GM12878 (cell line): Measurements from ENCODE around the gene ABI2. TPM values are rescaled to one million over a fixed set of nuclear protein-coding genes. Genes with fewer than 3 reads are reported as not detected.

Experiments used
- ATAC-seq: fragments of 200-7000 bp; cut with Tn5 transposase; 3 replicates; pipeline ENCODE4 v1.9.1; 2020; ENCODE audit warnings: mild to moderate bottlenecking, moderate library complexity
- BruUV-seq: library from RNA; stranded (reverse); fragments of 400-500 nt; replicated peaks from 2 replicates; lab custom pipeline; 2021; lab: Mats Ljungman, UMichigan
- CTCF ChIA-PET: fragments of 300-600 bp; sonication (Branson Sonifier 250); formaldehyde crosslinking; extraction: SDS; loops from one replicate; lab custom pipeline; 2021; ENCODE audit warnings: inconsistent platforms; lab: Yijun Ruan, JAX
- POLR2A ChIA-PET: fragments of 350-600 bp; formaldehyde crosslinking; extraction: SDS; loops from one replicate; lab custom pipeline; 2021; ENCODE audit warnings: inconsistent platforms; lab: Charles Lee
- RAD21 ChIA-PET: fragments of 300-600 bp; sonication (Branson Sonifier 250); formaldehyde crosslinking; loops from one replicate; lab custom pipeline; 2023; ENCODE audit warnings: antibody characterized with exemption; ENCODE audit not compliant: unreplicated experiment; lab: Charles Lee
- SMC1A ChIA-PET: fragments of 300-600 bp; sonication (Branson Sonifier 250); formaldehyde crosslinking; loops from one replicate; lab custom pipeline; 2023; ENCODE audit not compliant: unreplicated experiment, uncharacterized antibody; lab: Charles Lee
- DNase-seq: peaks from one replicate; pipeline ENCODE4 v3.0.0-alpha.2; 2011; ENCODE audit warnings: low read depth, low spot score
- FAIRE-seq: peaks from 3 replicates; lab custom pipeline; 2011; peaks lifted over from hg19 to GRCh38; lab: Jason Lieb, UNC
- H2AFZ ChIP-seq: 2 replicates; pipeline ENCODE4 v1.6.0; 2011; ENCODE audit warnings: low read depth, low read length, control low read depth; ENCODE audit not compliant: control insufficient read depth
- H3K27ac ChIP-seq: 2 replicates; pipeline ENCODE4 v1.5.1; 2011; ENCODE audit warnings: control low read depth; ENCODE audit not compliant: control insufficient read depth, insufficient read depth
- H3K27me3 ChIP-seq, 2 experiments: replicated peaks in 1 of 2; 2 replicates each; pipeline versions ENCODE4 v1.6.0 to v1.6.1; 2011; ENCODE audit warnings: low read length in 1 of 2; ENCODE audit not compliant: control insufficient read depth in 2 of 2, insufficient read depth in 2 of 2
- H3K36me3 ChIP-seq, 2 experiments: 2 replicates each; pipeline ENCODE4 v1.5.1; 2011; ENCODE audit warnings: low read length in 1 of 2; ENCODE audit not compliant: control insufficient read depth in 2 of 2, insufficient read depth in 2 of 2
- H3K4me1 ChIP-seq: 2 replicates; pipeline ENCODE4 v1.6.1; 2011; ENCODE audit warnings: mild to moderate bottlenecking, low read length, moderate library complexity, mixed read lengths; ENCODE audit not compliant: control insufficient read depth, insufficient read depth
- H3K4me2 ChIP-seq: 2 replicates; pipeline ENCODE4 v1.6.0; 2011; ENCODE audit warnings: control low read depth; ENCODE audit not compliant: control insufficient read depth, insufficient read depth
- H3K4me3 ChIP-seq: fragments of 200-600 bp; sonication (generic); 2 replicates; pipeline ENCODE4 v1.5.1; 2016
- H3K79me2 ChIP-seq: 2 replicates; pipeline ENCODE4 v1.6.0; 2011; ENCODE audit warnings: low read length; ENCODE audit not compliant: control insufficient read depth, insufficient read depth
- H3K9ac ChIP-seq: 2 replicates; pipeline ENCODE4 v1.8.0; 2011; ENCODE audit warnings: low read length, control low read depth, mixed read lengths; ENCODE audit not compliant: control insufficient read depth, insufficient read depth
- H3K9me3 ChIP-seq: replicated peaks from 3 replicates; pipeline ENCODE4 v1.5.1; 2011; ENCODE audit warnings: mild to moderate bottlenecking, low read length; ENCODE audit not compliant: control insufficient read depth, insufficient read depth
- H4K20me1 ChIP-seq: 2 replicates; pipeline ENCODE4 v1.6.0; 2011; ENCODE audit not compliant: control insufficient read depth, insufficient read depth
- ATF7 ChIP-seq: fragments of 450-650 bp; IDR thresholded peaks from 2 replicates; pipeline ENCODE4 v1.6.1; 2016; ENCODE audit warnings: low read depth, mild to moderate bottlenecking
- CBFB ChIP-seq: IDR thresholded peaks from 2 replicates; pipeline ENCODE4 v1.6.1; 2016; ENCODE audit warnings: antibody characterized with exemption, low read depth
- HCFC1 ChIP-seq: fragments of 150-350 bp; IDR thresholded peaks from 2 replicates; pipeline ENCODE4 v1.6.1; 2014; ENCODE audit warnings: low read length
- MXI1 ChIP-seq: fragments of 150-350 bp; IDR thresholded peaks from 2 replicates; pipeline ENCODE4 v1.6.1; 2011; ENCODE audit warnings: low read depth, mild to moderate bottlenecking, inconsistent platforms, low read length, improper control_type of control experiment
- NFXL1 ChIP-seq: fragments of 450-650 bp; IDR thresholded peaks from 2 replicates; pipeline ENCODE4 v1.6.1; 2017; ENCODE audit warnings: antibody characterized with exemption, mild to moderate bottlenecking, borderline replicate concordance
- POLR2AphosphoS2 ChIP-seq: IDR thresholded peaks from 2 replicates; pipeline ENCODE4 v1.6.1; 2011; ENCODE audit warnings: low read depth, mild to moderate bottlenecking, low read length, improper control_type of control experiment, moderate library complexity
- RELB ChIP-seq: fragments of 450-650 bp; IDR thresholded peaks from 2 replicates; pipeline ENCODE4 v1.6.1; 2017; ENCODE audit warnings: low read depth, mild to moderate bottlenecking, moderate library complexity
- YBX1 ChIP-seq: fragments of 450-650 bp; IDR thresholded peaks from 2 replicates; pipeline ENCODE4 v1.6.1; 2016; ENCODE audit warnings: antibody characterized with exemption
- ZNF24 ChIP-seq: fragments of 450-650 bp; IDR thresholded peaks from 2 replicates; pipeline ENCODE4 v1.6.1; 2017; ENCODE audit warnings: antibody characterized with exemption, mild to moderate bottlenecking
- ZNF592 ChIP-seq: fragments of 450-650 bp; IDR thresholded peaks from 2 replicates; pipeline ENCODE4 v1.6.1; 2017; ENCODE audit warnings: mild to moderate bottlenecking, moderate library complexity
- ZSCAN29 ChIP-seq: fragments of 450-650 bp; IDR thresholded peaks from 2 replicates; pipeline ENCODE4 v1.6.1; 2017; ENCODE audit warnings: mild to moderate bottlenecking, moderate library complexity
- WGBS: methylation state at CpG from one replicate; pipeline ENCODE4 v1.1.6; 2016; ENCODE audit warnings: low lambda C conversion rate; ENCODE audit not compliant: insufficient replicate concordance, insufficient coverage; ENCODE audit errors: missing lambda C conversion rate; 5-methylcytosine and 5-hydroxymethylcytosine counted together
- in situ Hi-C: fragments of 300-500 bp; cut with MboI; formaldehyde crosslinking; loops from 9 replicates; pipeline ENCODE4 v1.14.3; 2018; ENCODE audit warnings: mixed read lengths
- intact Hi-C: fragments of 100-400 bp; cut with micrococcal nuclease; formaldehyde crosslinking; loops from one replicate; pipeline ENCODE4 v1.14.2; 2022; ENCODE audit not compliant: unreplicated experiment
- polyA plus RNA-seq, 11 experiments: library from polyadenylated mRNA; depleted of rRNA in 4 of 11; unstranded in 6 of 11; stranded (reverse) in 5 of 11; fragments of >200 nt; fragmentation: Nextera tagmentation in 4 of 11; fragmentation: Illumina TruSeq in 1 of 11; extraction: Ambion mirVana in 4 of 11; extraction: Trizol in 1 of 11; gene quantifications; 1 replicate in 1 of 11; 2 replicates in 10 of 11; pipeline versions ENCODE4 v1.2.1 to v1.2.3, GENCODE V29; 2011 to 2016; ENCODE audit warnings: inconsistent platforms in 2 of 11, missing spikeins in 2 of 11, low read depth in 1 of 11
- total RNA-seq, 4 experiments: library from RNA; depleted of rRNA in 3 of 4; stranded (reverse); fragments of >200 nt in 3 of 4; fragmentation: Illumina TruSeq in 1 of 4; extraction: Trizol in 1 of 4; gene quantifications; 2 replicates each; pipeline versions ENCODE4 v1.2.1 to v1.2.3, GENCODE V29; 2013 to 2021

The ABI2 gene
- total and polyA plus RNA-seq, 10 of the 15 experiments (the other 5 are each of a cell fraction or from before 2014, with no cell fraction given), result 8.9 to 44.5 (median 30.3) TPM

GRCh38 chr2:203413796-203414195, 85.6 kb downstream of the ABI2 start (continued):
- no peak for TF ChIP-seq ATF7
- TF ChIP-seq YBX1, result no peak

DNA sequence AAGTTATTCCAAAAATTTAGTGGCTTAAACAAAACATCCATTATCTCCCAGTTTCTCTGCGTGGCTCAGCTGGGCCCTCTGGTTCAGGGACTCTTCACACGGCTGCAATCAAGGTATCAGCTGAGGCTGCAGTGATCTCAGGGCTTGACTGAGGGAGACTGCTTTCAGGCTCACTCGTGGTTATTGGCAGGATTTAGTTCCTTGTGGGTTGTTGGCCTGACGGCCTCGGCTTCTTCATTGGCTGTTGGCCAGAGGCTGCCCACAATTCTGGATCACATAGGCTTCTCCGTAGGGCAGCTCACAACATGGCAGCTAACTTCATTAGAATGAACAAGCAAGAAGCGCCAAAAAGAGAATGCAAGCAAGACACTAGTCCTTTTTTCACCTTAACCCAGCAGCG, 90.1 kb downstream of the ABI2 start:
- ChIA-PET CTCF (interaction anchor here (0.6 to 1.4 kb wide), 3 partner anchors 8 to 936 kb away, joined by 3 to 4 read pairs (median 3); no protein-coding TSS in a partner anchor), SMC1A (interaction anchor here (1.3 kb wide), 1 partner anchor 16 kb away, joined by 4 read pairs; no protein-coding TSS in a partner anchor), POLR2A (interaction anchor here (0.6 kb wide), 1 partner anchor 1210 kb away, joined by 4 read pairs; no protein-coding TSS in a partner anchor)
- no TSS peak for BruUV-seq
- no peak for FAIRE-seq
- Histone ChIP-seq H4K20me1 (no peaks in the 10 kb centered on the region), H3K4me1 (no peaks in the 10 kb centered on the region), H3K27ac (no peak overlapping the region), H3K27me3 (no peaks in the 10 kb centered on the region)
- DNase-seq, result no peak
- TF ChIP-seq POLR2AphosphoS2 (no peak), MXI1 (no peak), HCFC1 (no peak)
- TF ChIP-seq, all 136 proteins: peak for 0
- H3K36me3 ChIP-seq, result peaks cover 1 to 20% of the 10 kb centered on the region in 2 experiments
- 93% methylated on average over 8 of the region's 8 CpGs for whole genome bisulfite sequencing
- peaks cover 5% of the 10 kb centered on the region; the same call in 2 of the 3 replicates for H3K9me3 ChIP-seq
- no peak overlapping the region for H3K9ac ChIP-seq
- H3K79me2 ChIP-seq, result no peaks in the 10 kb centered on the region
- H3K4me3 ChIP-seq, result no peak overlapping the region
- no peak overlapping the region for H2AFZ ChIP-seq
- in situ Hi-C loops, result no loop called here
- intact Hi-C loops, result no loop called here
- H3K4me2 ChIP-seq, result no peak overlapping the region
- RAD21 ChIA-PET, result no interaction called here
- no peak for ATAC-seq

GRCh38 chr2:203427061-203427460, 98.9 kb downstream of the ABI2 start:
- intact Hi-C loops, result no loop called here
- Histone ChIP-seq H3K36me3 (peaks cover 0 to 6% of the 10 kb centered on the region in 2 experiments; a peak in 1 of 4 replicates), H2AFZ (no peak overlapping the region), H4K20me1 (no peaks in the 10 kb centered on the region), H3K4me3 (no peak overlapping the region), H3K27me3 (no peaks in the 10 kb centered on the region), H3K9me3 (no peaks in the 10 kb centered on the region), H3K9ac (no peak overlapping the region), H3K27ac (no peak overlapping the region), H3K4me2 (no peak overlapping the region), H3K79me2 (no peaks in the 10 kb centered on the region), H3K4me1 (no peaks in the 10 kb centered on the region)
- ATAC-seq, result no peak
- BruUV-seq, result no TSS peak
- ChIA-PET POLR2A (no interaction called here), RAD21 (no interaction called here), CTCF (interaction anchor here (0.7 kb wide), 1 partner anchor 370 kb away, joined by 3 read pairs; no protein-coding TSS in a partner anchor), SMC1A (no interaction called here)
- in situ Hi-C loops, result no loop called here
- 78% methylated on average over 2 of the region's 2 CpGs for WGBS
- DNase-seq, result no peak
- FAIRE-seq, result no peak
- no peak for TF ChIP-seq NFXL1
- no peak for TF ChIP-seq CBFB
- TF ChIP-seq ZSCAN29, result no peak
- TF ChIP-seq ZNF24, result no peak
- TF ChIP-seq RELB, result no peak
- no peak for TF ChIP-seq ZNF592
